Measurements from ENCODE around the gene PRAMEF33.
A peak's percentile ranks its signal among the peaks of the same experiment; 100 is the strongest.
"Not testable (repeated sequence)": the region's sequence is repeated elsewhere in the genome, so short reads cannot be mapped to it uniquely, and the experiment has no call there.

Gene PRAMEF33

GRCh38 chr1:13303239-13303638 lies at the start of gene PRAMEF33:
Gene PRAMEF33, plus strand, starts transcription at chr1:13303539. Its CDS starts 2,416 bp downstream, at chr1:13305955.
- DNase-seq (ENCODE audit: low read depth in 2 of 2) = not testable (repeated sequence)

- DNase-seq (ENCODE audit: low read depth in 2 of 2) = not testable (repeated sequence)
These were observed 49.4 kb upstream of the PRAMEF33 start, which contains the start of gene PRAMEF5 for GRCh38 chr1:13253898-13254297. Gene PRAMEF5, plus strand, starts transcription at chr1:13254198. Its CDS starts 5,071 bp downstream, at chr1:13259269.

- not testable (repeated sequence) for DNase-seq (ENCODE audit: low read depth in 2 of 2)
These were observed 38.2 kb upstream of the PRAMEF33 start for GRCh38 chr1:13265124-13265523.

GRCh38 chr1:13277016-13277415 lies 26.3 kb upstream of the PRAMEF33 start:
- not testable (repeated sequence) for DNase-seq (ENCODE audit: low read depth in 2 of 2)

GRCh38 chr1:13279617-13280016 lies 23.7 kb upstream of the PRAMEF33 start:
- DNase-seq (ENCODE audit: low read depth in 2 of 2) = not testable (repeated sequence)

GRCh38 chr1:13285037-13285436 lies 18.3 kb upstream of the PRAMEF33 start, which contains the start of gene PRAMEF8:
Gene PRAMEF8, minus strand, starts transcription at chr1:13285137. Its CDS starts 1,046 bp downstream, at chr1:13284091.
- not testable (repeated sequence) for DNase-seq (ENCODE audit: low read depth in 2 of 2)

GRCh38 chr1:13289030-13289429 lies 14.3 kb upstream of the PRAMEF33 start:
- DNase-seq (ENCODE audit: low read depth in 2 of 2) = not testable (repeated sequence)

- DNase-seq (ENCODE audit: low read depth in 2 of 2) = not testable (repeated sequence)
These were observed 6.0 kb upstream of the PRAMEF33 start for GRCh38 chr1:13297216-13297931.

- DNase-seq (ENCODE audit: low read depth in 2 of 2) = not testable (repeated sequence)
These were observed 4.6 kb upstream of the PRAMEF33 start for GRCh38 chr1:13298699-13299098.

GRCh38 chr1:13302197-13302596 lies 1.1 kb upstream of the PRAMEF33 start:
- DNase-seq (ENCODE audit: low read depth in 2 of 2) = not testable (repeated sequence)

GRCh38 chr1:13315281-13315680 lies 11.9 kb downstream of the PRAMEF33 start, which contains the start of gene PRAMEF15:
Gene PRAMEF15, plus strand, starts transcription at chr1:13315581. Its CDS starts 2,827 bp downstream, at chr1:13318408.
- not testable (repeated sequence) for DNase-seq (ENCODE audit: low read depth in 2 of 2)

- DNase-seq (ENCODE audit: low read depth in 2 of 2) = not testable (repeated sequence)
These were observed 39.2 kb downstream of the PRAMEF33 start for GRCh38 chr1:13342496-13342895.

GRCh38 chr1:13347034-13347433 lies 43.7 kb downstream of the PRAMEF33 start, which contains the start of gene PRAMEF14:
Gene PRAMEF14, minus strand, starts transcription at chr1:13347134. Its CDS starts 1,820 bp downstream, at chr1:13345314.
- DNase-seq (ENCODE audit: low read depth in 2 of 2) = not testable (repeated sequence)

GRCh38 chr1:13353476-13353875 lies 50.1 kb downstream of the PRAMEF33 start:
- not testable (repeated sequence) for DNase-seq (ENCODE audit: low read depth in 2 of 2)

GRCh38 chr1:13354475-13354874 lies 51.1 kb downstream of the PRAMEF33 start:
- DNase-seq (ENCODE audit: low read depth in 2 of 2) = not testable (repeated sequence)

- DNase-seq (ENCODE audit: low read depth in 2 of 2) = peak in 1 of 2 experiments; percentile 0
These were observed 53.4 kb downstream of the PRAMEF33 start for GRCh38 chr1:13356774-13357173.

All from fibroblast of skin of left quadriceps (primary cell).